GM10266 (cell line): ENCODE measurements around the gene SNRPD3.

Experiments used
- DNase-seq: peaks from one replicate; pipeline ENCODE4 v3.0.0; 2012; ENCODE audit errors: extremely low spot score
- TF ChIP-seq, protein P1 (sequence below): IDR thresholded peaks from 2 replicates; pipeline ENCODE4 v1.5.1; 2012; ENCODE audit warnings: mild to moderate bottlenecking, low read depth; ENCODE audit not compliant: control insufficient read depth, insufficient read depth; ENCODE audit errors: missing control alignments

SNRPD3 gene

DNA sequence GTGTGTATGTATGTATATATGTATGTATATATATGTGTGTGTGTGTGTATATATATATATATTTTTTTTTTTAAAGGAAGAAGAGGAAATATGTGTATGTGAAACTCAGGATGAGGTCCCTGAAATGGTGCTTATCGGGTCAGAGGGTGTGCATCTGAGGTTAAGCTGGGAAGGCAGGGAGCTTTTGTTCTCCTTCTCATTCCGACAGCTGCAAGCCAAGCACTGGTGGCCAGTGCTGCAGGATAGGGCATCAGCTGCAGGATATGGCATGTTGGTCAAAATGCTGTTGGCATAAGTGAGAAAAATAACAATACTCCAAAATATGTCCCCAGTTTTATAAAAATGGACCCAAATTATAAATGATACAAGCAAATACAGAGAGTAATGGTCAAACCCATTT is 7.4 kb downstream of the SNRPD3 start:
- no peak for DNase-seq

DNA sequence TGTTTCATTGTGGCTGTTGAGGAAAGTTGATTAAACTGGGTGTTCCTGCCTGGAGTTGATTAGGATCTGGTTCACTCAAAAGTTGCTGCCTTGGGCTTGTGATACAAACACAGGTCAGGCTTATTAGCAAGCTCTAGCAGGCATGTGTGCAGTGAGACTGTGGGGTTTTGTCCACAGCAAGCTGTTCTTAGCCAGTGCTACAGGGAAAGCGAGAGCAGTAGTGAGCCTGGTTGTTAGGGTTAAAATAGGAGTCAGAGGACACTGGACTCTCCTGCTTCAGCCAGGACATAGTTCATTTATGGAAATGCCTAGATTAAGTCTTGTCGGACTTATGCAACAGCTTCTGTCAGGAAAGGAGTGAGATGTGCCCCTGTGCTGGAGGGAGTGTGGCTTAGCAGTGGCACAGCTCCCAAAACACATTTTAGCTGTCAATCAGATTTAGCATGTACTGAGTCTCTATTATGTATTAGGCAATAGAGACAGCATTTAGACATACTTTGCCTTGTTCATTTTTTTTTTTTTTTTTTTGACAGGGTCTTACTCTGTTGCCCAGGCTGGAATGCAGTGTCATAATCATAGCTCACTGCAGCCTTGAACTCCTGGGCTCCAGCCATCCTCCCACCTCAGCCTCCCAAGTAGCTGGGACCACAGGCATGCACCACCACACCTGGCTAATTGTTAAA is 8.7 kb downstream of the SNRPD3 start:
- DNase-seq: no peak
- TF ChIP-seq, protein P1, sequence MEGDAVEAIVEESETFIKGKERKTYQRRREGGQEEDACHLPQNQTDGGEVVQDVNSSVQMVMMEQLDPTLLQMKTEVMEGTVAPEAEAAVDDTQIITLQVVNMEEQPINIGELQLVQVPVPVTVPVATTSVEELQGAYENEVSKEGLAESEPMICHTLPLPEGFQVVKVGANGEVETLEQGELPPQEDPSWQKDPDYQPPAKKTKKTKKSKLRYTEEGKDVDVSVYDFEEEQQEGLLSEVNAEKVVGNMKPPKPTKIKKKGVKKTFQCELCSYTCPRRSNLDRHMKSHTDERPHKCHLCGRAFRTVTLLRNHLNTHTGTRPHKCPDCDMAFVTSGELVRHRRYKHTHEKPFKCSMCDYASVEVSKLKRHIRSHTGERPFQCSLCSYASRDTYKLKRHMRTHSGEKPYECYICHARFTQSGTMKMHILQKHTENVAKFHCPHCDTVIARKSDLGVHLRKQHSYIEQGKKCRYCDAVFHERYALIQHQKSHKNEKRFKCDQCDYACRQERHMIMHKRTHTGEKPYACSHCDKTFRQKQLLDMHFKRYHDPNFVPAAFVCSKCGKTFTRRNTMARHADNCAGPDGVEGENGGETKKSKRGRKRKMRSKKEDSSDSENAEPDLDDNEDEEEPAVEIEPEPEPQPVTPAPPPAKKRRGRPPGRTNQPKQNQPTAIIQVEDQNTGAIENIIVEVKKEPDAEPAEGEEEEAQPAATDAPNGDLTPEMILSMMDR: no peak

More for the DNA sequence above, 7.4 kb downstream of the SNRPD3 start:
- TF ChIP-seq, protein P1: no peak

DNA sequence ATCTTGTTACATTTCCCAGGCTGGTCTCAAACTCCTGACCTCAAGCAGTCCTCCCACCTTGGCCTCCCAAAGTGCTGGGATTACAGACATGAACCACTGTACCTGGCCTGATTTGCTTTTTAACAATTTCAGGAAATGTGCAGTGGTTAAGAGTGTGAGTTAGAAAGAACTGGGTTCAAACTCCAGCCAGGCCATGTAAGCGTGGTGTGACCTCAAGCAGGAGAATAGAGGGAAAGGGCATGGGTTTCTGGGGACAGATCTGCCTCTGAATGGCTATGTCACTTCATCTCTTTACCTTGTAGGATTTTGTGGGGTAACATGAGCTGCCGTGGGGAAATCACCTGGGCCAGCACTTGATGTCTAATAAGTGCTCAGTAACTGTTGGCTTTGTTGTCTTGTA is 9.3 kb downstream of the SNRPD3 start:
- TF ChIP-seq, protein P1: no peak
- no peak for DNase-seq

DNA sequence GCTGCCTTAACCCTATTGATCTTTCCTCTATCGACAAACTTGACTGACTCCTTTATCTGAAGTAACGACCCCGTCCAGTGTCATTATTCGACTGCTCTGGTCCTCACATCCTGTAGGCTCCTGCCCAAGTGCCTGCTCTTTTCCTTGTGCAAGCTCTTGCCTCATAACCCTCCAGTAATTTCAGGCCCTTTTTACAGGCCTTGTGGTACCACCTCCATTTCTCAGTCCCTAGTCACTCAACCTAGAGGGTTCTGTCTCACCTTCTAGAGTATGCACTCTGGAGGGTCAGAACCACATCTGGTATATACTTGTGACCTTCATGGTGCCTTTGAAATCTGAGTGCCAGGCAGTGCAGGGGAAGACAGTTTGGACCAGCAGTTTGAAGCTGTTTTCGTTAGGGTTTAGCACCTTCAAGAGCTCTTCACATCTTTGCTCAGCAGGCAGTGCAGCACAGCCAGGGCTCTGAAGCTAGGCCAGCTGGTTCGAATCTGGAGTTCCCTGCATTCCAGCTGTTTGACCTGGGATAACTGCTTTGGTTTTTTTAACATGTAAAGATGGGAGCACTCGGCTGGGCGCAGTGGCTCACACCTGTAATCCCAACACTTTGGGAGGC is 11.2 kb downstream of the SNRPD3 start:
- TF ChIP-seq, protein P1: no peak
- DNase-seq: no peak

DNA sequence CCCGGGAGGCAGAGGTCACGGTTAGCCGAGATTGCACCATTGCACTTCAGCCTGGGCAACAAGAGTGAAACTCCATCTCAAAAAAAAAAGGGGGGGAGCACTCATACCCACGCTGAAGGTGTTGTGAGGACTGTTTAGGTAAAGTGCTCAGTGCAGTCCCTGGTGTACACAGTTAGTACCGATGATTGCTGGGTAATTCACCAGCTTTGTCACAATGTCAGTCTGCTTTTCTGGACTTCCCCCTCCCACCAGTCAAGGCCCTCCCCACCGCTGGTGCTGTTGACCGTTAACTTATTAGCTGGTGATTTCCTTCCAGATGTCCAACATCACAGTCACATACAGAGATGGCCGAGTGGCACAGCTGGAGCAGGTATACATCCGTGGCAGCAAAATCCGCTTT is 11.9 kb downstream of the SNRPD3 start:
- no peak for DNase-seq
- TF ChIP-seq, protein P1: no peak

DNA sequence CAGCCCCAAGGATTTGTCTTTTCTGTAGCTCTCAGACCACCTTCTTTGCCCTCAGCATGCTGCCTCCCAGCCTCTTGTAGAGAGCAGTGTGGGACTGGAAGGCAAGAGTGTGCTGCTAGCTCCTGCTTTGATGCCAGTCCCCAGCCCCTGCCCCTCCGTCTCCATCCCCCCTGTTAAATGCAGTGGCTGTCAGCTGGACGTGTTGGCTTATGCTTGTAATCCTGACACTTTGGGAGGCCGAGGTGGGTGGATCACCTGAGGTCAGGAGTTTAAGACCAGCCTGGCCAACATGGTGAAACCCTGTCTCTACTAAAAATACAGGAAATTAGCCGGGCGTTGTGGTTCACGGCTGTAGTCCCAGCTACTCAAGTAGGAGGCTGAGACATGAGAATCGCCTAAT is 15.5 kb downstream of the SNRPD3 start:
- TF ChIP-seq, protein P1: no peak
- DNase-seq: no peak

DNA sequence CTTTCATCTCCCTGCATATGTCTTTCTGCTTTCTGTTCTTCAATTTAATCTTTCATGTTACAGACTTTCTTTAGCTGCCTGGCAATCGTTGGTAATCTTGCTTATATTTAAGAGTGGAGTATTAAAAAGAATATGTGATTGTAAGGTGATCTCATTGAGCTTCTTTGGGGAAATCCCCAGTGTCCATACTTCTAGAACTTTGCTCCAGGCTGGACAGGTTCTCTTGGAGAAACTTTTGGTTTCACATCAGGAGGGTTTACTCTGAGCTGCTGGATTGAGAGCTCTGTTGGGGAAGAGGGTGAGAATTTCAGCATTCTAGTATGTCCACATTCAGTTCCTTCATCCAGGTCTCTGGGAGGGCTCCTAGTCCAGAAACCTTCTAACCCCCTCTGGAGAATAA is 21.0 kb downstream of the SNRPD3 start:
- no peak for DNase-seq
- TF ChIP-seq, protein P1: no peak
